ENCODE measurements around the gene PMM1.
A peak's percentile ranks its signal among the peaks of the same experiment; 100 is the strongest.

DNA sequence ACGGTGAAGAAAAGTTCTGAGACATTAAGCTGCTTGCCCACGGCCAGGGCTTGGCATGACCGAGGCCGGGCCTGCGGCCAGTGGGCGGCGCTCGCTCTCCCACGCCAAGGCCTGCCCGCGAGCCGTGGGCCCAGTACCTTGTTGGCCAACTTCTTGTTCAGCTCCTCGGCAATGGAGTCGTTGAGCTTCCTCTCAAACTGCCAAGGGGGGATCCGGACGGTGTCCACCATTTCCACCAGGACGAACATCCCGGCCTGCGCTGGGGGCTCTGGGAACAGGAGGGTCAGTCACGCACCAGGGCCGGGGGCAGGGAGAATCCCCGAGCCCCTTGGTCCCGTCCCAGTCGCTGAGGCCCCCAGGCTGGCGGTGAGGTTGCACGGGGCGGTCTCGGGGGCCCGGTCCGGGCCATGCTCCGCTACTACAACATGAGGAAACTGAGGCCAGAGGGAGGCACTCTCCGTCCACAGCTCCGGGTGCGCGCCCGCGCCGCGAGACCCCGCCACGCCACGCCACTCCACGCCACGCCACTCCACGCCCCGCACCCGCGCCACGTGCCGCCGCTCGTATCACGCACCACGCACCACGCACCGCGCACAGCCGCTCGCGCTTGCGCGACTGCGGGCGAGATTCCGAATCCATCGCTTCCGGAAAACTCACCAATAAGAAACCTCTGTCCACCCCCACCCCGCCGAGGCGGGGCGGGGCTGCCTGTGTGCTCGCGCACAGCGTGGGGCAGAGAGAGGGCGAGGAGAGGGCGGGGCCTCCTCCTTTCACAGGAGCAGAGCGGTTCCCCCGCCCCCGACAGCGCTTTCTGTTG is 45.6 kb downstream of the PMM1 start, which contains the start of gene POLR3H:
- TF ChIP-seq, protein P1, sequence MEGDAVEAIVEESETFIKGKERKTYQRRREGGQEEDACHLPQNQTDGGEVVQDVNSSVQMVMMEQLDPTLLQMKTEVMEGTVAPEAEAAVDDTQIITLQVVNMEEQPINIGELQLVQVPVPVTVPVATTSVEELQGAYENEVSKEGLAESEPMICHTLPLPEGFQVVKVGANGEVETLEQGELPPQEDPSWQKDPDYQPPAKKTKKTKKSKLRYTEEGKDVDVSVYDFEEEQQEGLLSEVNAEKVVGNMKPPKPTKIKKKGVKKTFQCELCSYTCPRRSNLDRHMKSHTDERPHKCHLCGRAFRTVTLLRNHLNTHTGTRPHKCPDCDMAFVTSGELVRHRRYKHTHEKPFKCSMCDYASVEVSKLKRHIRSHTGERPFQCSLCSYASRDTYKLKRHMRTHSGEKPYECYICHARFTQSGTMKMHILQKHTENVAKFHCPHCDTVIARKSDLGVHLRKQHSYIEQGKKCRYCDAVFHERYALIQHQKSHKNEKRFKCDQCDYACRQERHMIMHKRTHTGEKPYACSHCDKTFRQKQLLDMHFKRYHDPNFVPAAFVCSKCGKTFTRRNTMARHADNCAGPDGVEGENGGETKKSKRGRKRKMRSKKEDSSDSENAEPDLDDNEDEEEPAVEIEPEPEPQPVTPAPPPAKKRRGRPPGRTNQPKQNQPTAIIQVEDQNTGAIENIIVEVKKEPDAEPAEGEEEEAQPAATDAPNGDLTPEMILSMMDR (conservative IDR thresholded peaks at IDR 0.05; ENCODE audit: low read depth, low read length): peak; percentile 73
- TF ChIP-seq EZH2 (IDR thresholded peaks at IDR 0.05; ENCODE audit: low read length, unreplicated experiment): no peak

All from PC-3 (cell line).